Esophagus squamous epithelium (tissue), 4 donors: ENCODE results near the gene SLC28A1.
A peak's percentile ranks its signal among the peaks of the same experiment; 100 is the strongest.

Source experiments
- POLR2A ChIP-seq, 4 donors: fragments of 450-650 bp; IDR thresholded peaks; one replicate each; pipeline ENCODE4 v1.6.1; 2017; ENCODE audit warnings: antibody characterized with exemption in 4 of 4, mild to moderate bottlenecking in 4 of 4, moderate library complexity in 3 of 4
- TF ChIP-seq, protein P1 (sequence below), 6 experiments: fragments of 450-650 bp in 4 of 6; fragments of 200-600 bp in 2 of 6; sonication (generic) in 2 of 6; IDR thresholded peaks; one replicate each; pipeline ENCODE4 v1.5.1; 2016 to 2019; ENCODE audit warnings: antibody characterized with exemption in 6 of 6, mild to moderate bottlenecking in 4 of 6, moderate library complexity in 4 of 6

DNA sequence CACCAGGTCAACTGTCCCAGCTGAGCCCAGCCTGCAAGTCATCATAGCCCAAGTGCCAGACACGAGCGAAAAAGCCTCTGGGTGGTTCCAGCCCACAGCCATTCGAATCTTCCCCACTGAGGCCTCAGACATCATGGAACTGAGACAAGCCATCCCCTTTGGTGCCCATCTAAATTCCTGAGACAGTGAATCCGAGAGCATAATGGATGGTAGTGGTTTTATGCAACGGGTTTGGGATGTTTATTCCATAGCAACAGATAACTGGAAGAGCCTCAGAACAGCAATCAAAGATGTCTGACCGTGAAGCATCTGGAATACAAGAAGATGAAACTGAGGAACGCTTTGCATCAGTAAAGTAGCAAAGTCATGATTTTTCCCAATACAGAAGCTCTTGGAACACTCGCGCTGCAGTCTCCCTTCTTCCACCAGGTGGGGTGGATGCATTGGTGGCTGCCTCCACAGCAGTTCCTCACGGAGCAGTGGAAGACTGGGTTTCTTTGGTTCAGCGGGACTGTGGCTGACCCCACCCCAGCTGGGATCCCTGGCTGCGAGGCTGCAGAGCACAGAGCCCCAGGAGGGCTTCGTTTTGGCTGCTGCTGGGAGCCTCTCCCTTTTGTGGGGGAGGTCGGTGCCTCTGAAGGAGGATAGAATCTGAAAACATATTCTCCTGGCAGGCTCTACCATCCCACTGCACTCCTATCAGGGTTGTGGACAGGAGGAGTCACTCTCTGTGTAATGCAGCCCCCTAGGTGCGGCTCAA is 70.8 kb downstream of the SLC28A1 start:
- TF ChIP-seq, protein P1, sequence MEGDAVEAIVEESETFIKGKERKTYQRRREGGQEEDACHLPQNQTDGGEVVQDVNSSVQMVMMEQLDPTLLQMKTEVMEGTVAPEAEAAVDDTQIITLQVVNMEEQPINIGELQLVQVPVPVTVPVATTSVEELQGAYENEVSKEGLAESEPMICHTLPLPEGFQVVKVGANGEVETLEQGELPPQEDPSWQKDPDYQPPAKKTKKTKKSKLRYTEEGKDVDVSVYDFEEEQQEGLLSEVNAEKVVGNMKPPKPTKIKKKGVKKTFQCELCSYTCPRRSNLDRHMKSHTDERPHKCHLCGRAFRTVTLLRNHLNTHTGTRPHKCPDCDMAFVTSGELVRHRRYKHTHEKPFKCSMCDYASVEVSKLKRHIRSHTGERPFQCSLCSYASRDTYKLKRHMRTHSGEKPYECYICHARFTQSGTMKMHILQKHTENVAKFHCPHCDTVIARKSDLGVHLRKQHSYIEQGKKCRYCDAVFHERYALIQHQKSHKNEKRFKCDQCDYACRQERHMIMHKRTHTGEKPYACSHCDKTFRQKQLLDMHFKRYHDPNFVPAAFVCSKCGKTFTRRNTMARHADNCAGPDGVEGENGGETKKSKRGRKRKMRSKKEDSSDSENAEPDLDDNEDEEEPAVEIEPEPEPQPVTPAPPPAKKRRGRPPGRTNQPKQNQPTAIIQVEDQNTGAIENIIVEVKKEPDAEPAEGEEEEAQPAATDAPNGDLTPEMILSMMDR (IDR thresholded peaks at IDR 0.05) = peak; percentile 65 to 86 (median 81)
- no peak for TF ChIP-seq POLR2A (IDR thresholded peaks at IDR 0.05)
